Mesenchymal stem cell (in vitro differentiated cells and primary cell): ENCODE data around the gene AKNA.

Experiments
- DNase-seq: peaks from one replicate; pipeline ENCODE4 v3.0.0-alpha.2; 2013
- H2AFZ ChIP-seq: one replicate; pipeline ENCODE4 v1.6.1; 2013; ENCODE audit warnings: low read depth, mild to moderate bottlenecking, control low read depth, inconsistent platforms, low read length, moderate library complexity
- H2AK5ac ChIP-seq: 2 replicates; pipeline ENCODE4 v1.6.1; 2013; ENCODE audit warnings: low read length, moderate library complexity, mild to moderate bottlenecking, inconsistent platforms; ENCODE audit not compliant: severe bottlenecking
- H2BK120ac ChIP-seq: one replicate; pipeline ENCODE4 v1.6.1; 2013; ENCODE audit warnings: low read depth, mild to moderate bottlenecking, inconsistent platforms, low read length, moderate library complexity
- H2BK12ac ChIP-seq, 2 experiments: one replicate each; pipeline ENCODE4 v1.6.1; 2013; ENCODE audit warnings: inconsistent platforms in 2 of 2, low read length in 2 of 2, mild to moderate bottlenecking in 2 of 2, moderate library complexity in 2 of 2, control low read depth in 1 of 2
- H2BK15ac ChIP-seq: one replicate; pipeline ENCODE4 v1.6.1; 2013; ENCODE audit warnings: mild to moderate bottlenecking, low read depth, inconsistent platforms; ENCODE audit not compliant: poor library complexity, severe bottlenecking
- H2BK5ac ChIP-seq: 2 replicates; pipeline ENCODE4 v1.6.1; 2013; ENCODE audit warnings: low read depth, mild to moderate bottlenecking, low read length, control low read depth, inconsistent platforms; ENCODE audit not compliant: poor library complexity, severe bottlenecking
- H3K14ac ChIP-seq, 2 experiments: one replicate each; pipeline ENCODE4 v1.6.1; 2013; ENCODE audit warnings: inconsistent platforms in 2 of 2, low read length in 2 of 2, control low read depth in 1 of 2, mild to moderate bottlenecking in 1 of 2, moderate library complexity in 1 of 2
- H3K18ac ChIP-seq, 2 experiments: one replicate each; pipeline ENCODE4 v1.6.1; 2013; ENCODE audit warnings: inconsistent platforms in 2 of 2, low read length in 2 of 2, control low read depth in 1 of 2, low read depth in 1 of 2, mild to moderate bottlenecking in 1 of 2
- H3K23ac ChIP-seq, 2 experiments: one replicate each; pipeline ENCODE4 v1.6.1; 2013; ENCODE audit warnings: inconsistent platforms in 2 of 2, low read length in 2 of 2, mild to moderate bottlenecking in 2 of 2, moderate library complexity in 2 of 2, control low read depth in 1 of 2
- H3K27ac ChIP-seq: 2 replicates; pipeline ENCODE4 v1.5.1; 2013; ENCODE audit warnings: mild to moderate bottlenecking, moderate library complexity, low read length, control low read depth, inconsistent platforms; ENCODE audit not compliant: poor library complexity, severe bottlenecking
- H3K27me3 ChIP-seq, 2 experiments: 2 replicates each; pipeline versions ENCODE4 v1.6.1 to v1.7.0; 2013; ENCODE audit warnings: low read length in 2 of 2, mild to moderate bottlenecking in 2 of 2, moderate library complexity in 2 of 2, control low read depth in 1 of 2, inconsistent platforms in 1 of 2; ENCODE audit not compliant: control insufficient read depth in 1 of 2, insufficient read depth in 1 of 2
- H3K36me3 ChIP-seq, 2 experiments: 2 replicates each; pipeline versions ENCODE4 v1.6.1 to v1.7.0; 2013; ENCODE audit warnings: low read length in 2 of 2, control low read depth in 1 of 2, inconsistent platforms in 1 of 2, low read depth in 1 of 2, mild to moderate bottlenecking in 1 of 2; ENCODE audit not compliant: insufficient read depth in 2 of 2, control insufficient read depth in 1 of 2
- H3K4ac ChIP-seq, 2 experiments: one replicate each; pipeline ENCODE4 v1.6.1; 2013; ENCODE audit warnings: inconsistent platforms in 2 of 2, low read length in 2 of 2, mild to moderate bottlenecking in 2 of 2, moderate library complexity in 2 of 2, control low read depth in 1 of 2, low read depth in 1 of 2
- H3K4me1 ChIP-seq: 2 replicates; pipeline ENCODE4 v1.6.1; 2013; ENCODE audit warnings: low read depth, low read length, control low read depth; ENCODE audit not compliant: control insufficient read depth, insufficient read depth
- H3K4me2 ChIP-seq: 2 replicates; pipeline ENCODE4 v1.6.1; 2013; ENCODE audit warnings: low read length, mild to moderate bottlenecking, inconsistent platforms; ENCODE audit not compliant: poor library complexity, severe bottlenecking
- H3K4me3 ChIP-seq, 2 experiments: 2 replicates each; pipeline versions ENCODE4 v1.5.1 to v1.7.0; 2013; ENCODE audit warnings: low read length in 2 of 2, mild to moderate bottlenecking in 2 of 2, control low read depth in 1 of 2, low read depth in 1 of 2; ENCODE audit not compliant: insufficient read depth in 1 of 2
- H3K79me1 ChIP-seq: replicated peaks from 2 replicates; pipeline ENCODE4 v1.6.1; 2013; ENCODE audit warnings: mild to moderate bottlenecking, control low read depth, low read length, inconsistent platforms; ENCODE audit not compliant: poor library complexity, severe bottlenecking
- H3K9ac ChIP-seq: 2 replicates; pipeline ENCODE4 v1.7.0; 2013; ENCODE audit warnings: mild to moderate bottlenecking, low read length, moderate library complexity
- H3K9me3 ChIP-seq: 2 replicates; pipeline ENCODE4 v1.7.0; 2013; ENCODE audit warnings: mild to moderate bottlenecking, low read length; ENCODE audit not compliant: control insufficient read depth
- H4K8ac ChIP-seq: one replicate; pipeline ENCODE4 v1.6.1; 2013; ENCODE audit warnings: inconsistent platforms, mild to moderate bottlenecking, low read length, moderate library complexity
- H4K91ac ChIP-seq: one replicate; pipeline ENCODE4 v1.6.1; 2013; ENCODE audit warnings: mild to moderate bottlenecking, low read length, inconsistent platforms
- WGBS: methylation state at CpG from one replicate; pipeline ENCODE4 v1.1.7; 2013; ENCODE audit warnings: mixed read lengths; 5-methylcytosine and 5-hydroxymethylcytosine counted together

The AKNA gene

DNA sequence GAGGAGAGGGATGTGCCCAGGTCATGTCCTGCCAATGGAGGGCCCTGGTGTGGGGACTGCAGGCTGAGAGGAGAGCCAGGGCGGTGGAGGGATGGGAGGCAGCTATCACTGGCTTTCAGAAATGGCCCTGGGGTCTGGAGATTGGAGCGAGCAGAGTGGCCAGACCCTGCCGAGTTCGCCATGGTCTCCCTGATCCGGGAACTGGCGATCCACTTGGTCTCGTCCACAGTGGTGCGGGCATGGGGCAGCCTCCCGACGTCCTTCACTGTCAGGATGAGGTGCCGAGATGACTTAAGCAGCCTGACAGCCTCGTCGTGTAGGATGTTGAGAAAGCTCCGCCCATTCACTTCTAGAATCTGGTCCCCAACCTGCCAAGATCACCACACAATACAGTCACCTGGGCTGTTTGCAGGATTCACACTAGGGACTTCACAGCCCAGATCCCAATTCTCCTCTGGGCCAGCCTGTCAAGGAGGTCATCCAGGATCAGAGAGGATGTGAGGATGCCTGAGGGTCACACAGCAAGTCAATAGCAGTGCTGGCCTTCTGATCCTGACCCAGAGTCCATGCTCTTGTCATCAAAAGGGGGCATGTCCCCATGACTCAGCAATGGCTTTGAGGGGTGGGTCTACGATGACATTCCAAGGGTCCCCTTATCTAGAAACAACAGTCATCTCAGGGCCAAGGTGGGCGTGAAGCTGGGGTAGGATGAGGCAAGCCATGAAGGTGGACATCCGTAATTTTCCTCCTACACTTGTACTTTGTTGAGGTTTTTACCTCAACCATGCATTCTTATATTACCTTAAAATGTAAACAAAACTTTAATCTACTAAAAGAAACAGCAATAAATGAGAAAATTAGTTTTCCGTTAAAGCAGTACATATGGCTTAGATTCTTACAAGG is 38.5 kb upstream of the AKNA start:
- H3K9ac ChIP-seq, result no peak overlapping the region

DNA sequence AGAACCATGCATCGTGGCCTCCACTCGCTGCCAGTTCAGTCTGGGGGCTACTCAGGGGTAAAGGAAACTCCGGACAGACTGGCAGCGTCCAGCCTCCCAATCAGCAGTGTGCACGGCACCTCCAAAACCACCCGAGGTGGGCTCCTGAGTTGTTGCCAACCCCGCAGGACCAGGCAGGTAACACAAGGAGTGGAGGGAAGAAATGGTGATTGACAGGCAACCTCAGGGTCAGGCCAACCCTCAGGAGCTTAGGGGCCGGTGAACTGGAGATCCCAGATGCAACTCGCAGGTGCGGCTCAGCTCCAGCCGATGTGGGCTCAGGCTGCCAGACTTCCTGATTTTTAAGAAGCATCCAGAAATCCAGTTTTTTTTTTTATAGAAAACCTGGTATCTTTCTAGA is 37.3 kb upstream of the AKNA start:
- Histone ChIP-seq H3K4me1 (no peaks in the 10 kb centered on the region), H3K9me3 (no peaks in the 10 kb centered on the region), H2BK5ac (no peak overlapping the region), H3K4me2 (no peak overlapping the region), H4K8ac (no peak overlapping the region), H3K27me3 (peaks cover 5 to 57% of the 10 kb centered on the region in 2 experiments), H3K36me3 (peaks cover 0 to 21% of the 10 kb centered on the region in 2 experiments), H3K4me3 (no peak overlapping the region), H2BK120ac (no peak overlapping the region), H2BK15ac (no peak overlapping the region), H3K27ac (no peak overlapping the region), H3K79me1 (no peaks in the 10 kb centered on the region), H3K23ac (no peak overlapping the region), H2BK12ac (no peak overlapping the region), H3K9ac (no peak overlapping the region), H2AK5ac (no peak overlapping the region), H2AFZ (no peak overlapping the region), H3K14ac (no peak overlapping the region), H3K18ac (no peak overlapping the region), H3K4ac (no peak overlapping the region), H4K91ac (no peak overlapping the region)
- WGBS, result 81% methylated on average over 11 of the region's 11 CpGs
- no peak for DNase-seq

More for the DNA sequence above, 38.5 kb upstream of the AKNA start:
- Histone ChIP-seq H4K91ac (no peak overlapping the region), H2BK12ac (no peak overlapping the region), H3K18ac (no peak overlapping the region), H2AK5ac (no peak overlapping the region), H3K4me1 (no peaks in the 10 kb centered on the region), H3K4me3 (no peak overlapping the region), H2BK15ac (no peak overlapping the region), H2BK120ac (no peak overlapping the region), H4K8ac (no peak overlapping the region), H3K23ac (no peak overlapping the region), H3K14ac (no peak overlapping the region), H3K4me2 (no peak overlapping the region), H3K27ac (no peak overlapping the region), H3K79me1 (no peaks in the 10 kb centered on the region), H3K9me3 (no peaks in the 10 kb centered on the region), H3K4ac (no peak overlapping the region), H2AFZ (no peak overlapping the region), H3K27me3 (peaks cover 5 to 55% of the 10 kb centered on the region in 2 experiments), H3K36me3 (peaks cover 0 to 18% of the 10 kb centered on the region in 2 experiments), H2BK5ac (no peak overlapping the region)
- DNase-seq, result no peak
- WGBS, result 85% methylated on average over 17 of the region's 18 CpGs

DNA sequence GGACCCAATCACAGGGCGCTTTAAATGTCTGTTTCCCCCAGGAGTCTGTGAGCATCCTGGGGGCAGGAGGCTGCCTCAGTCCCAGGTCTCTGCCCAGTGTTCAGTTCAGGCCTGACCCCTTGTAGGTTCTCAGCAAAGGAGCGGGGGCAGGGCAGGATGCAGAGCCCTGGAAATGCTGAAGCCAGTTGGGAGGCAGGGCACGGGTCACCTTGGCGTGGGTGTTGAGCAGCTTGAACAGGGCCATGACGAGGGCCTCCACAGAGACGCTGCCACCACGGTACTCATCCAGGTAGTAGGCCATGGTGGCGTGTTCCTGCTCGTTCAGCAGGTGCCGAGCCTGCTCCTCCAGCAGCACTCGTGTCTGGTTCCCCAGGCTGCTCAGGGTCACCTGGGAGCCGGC is 36.3 kb upstream of the AKNA start:
- no peak overlapping the region for H3K4me2 ChIP-seq
- no peak overlapping the region for H4K91ac ChIP-seq
- no peak overlapping the region for H3K23ac ChIP-seq
- H3K27me3 ChIP-seq, result peaks cover under 1 to 58% of the 10 kb centered on the region in 2 experiments
- DNase-seq, result no peak
- H3K14ac ChIP-seq, result no peak overlapping the region
- no peak overlapping the region for H2AFZ ChIP-seq
- no peak overlapping the region for H3K4ac ChIP-seq
- no peak overlapping the region for H3K27ac ChIP-seq
- no peak overlapping the region for H2BK12ac ChIP-seq
- no peaks in the 10 kb centered on the region for H3K4me1 ChIP-seq
- H4K8ac ChIP-seq, result no peak overlapping the region
- no peak overlapping the region for H2BK15ac ChIP-seq
- peaks cover 0 to 21% of the 10 kb centered on the region in 2 experiments for H3K36me3 ChIP-seq
- 84% methylated on average over 12 of the region's 12 CpGs for WGBS
- no peaks in the 10 kb centered on the region for H3K79me1 ChIP-seq
- no peak overlapping the region for H3K18ac ChIP-seq
- no peak overlapping the region for H2BK120ac ChIP-seq
- no peak overlapping the region for H3K9ac ChIP-seq
- H3K4me3 ChIP-seq, result no peak overlapping the region
- no peak overlapping the region for H2BK5ac ChIP-seq
- no peak overlapping the region for H2AK5ac ChIP-seq
- H3K9me3 ChIP-seq, result no peaks in the 10 kb centered on the region

DNA sequence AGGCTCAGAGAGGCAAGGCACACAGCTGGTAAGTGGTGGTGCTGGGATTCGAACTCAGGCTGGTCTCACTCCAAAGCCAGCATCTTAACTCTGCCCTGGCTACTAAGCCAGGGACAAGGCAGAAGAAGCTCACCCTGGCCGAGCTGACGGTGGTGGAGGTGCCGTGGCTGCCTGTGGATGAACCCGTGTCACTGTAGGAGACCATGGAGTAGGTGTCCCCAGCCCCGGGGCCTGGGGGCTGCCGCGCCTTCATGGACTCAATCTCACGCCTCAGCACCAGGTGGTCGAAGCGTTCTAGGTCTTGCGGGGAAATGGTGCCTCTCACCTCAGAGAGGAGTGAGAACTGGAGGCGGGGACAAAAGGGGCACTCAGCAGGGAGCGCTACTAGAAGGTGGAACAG is 35.4 kb upstream of the AKNA start:
- Histone ChIP-seq H3K79me1 (no peaks in the 10 kb centered on the region), H3K4ac (no peak overlapping the region), H4K8ac (no peak overlapping the region), H3K18ac (no peak overlapping the region), H2BK12ac (no peak overlapping the region), H3K36me3 (peaks cover 0 to 21% of the 10 kb centered on the region in 2 experiments), H3K23ac (no peak overlapping the region), H3K4me3 (no peak overlapping the region), H3K9me3 (no peaks in the 10 kb centered on the region), H2BK5ac (no peak overlapping the region), H3K9ac (no peak overlapping the region), H3K4me1 (no peaks in the 10 kb centered on the region), H3K14ac (peak overlapping the region in 1 of 2 experiments; percentile 71), H3K27ac (no peak overlapping the region), H2AK5ac (no peak overlapping the region), H2BK15ac (peak overlapping the region; percentile 33), H3K27me3 (peaks cover 0 to 56% of the 10 kb centered on the region in 2 experiments), H2BK120ac (no peak overlapping the region), H4K91ac (no peak overlapping the region), H2AFZ (no peak overlapping the region), H3K4me2 (no peak overlapping the region)
- no peak for DNase-seq
- 89% methylated on average over 14 of the region's 14 CpGs for WGBS
